Activated CD8-positive, alpha-beta memory T cell treated with anti-CD3 and anti-CD28 coated beads for 48 hours (primary cell): ENCODE data around the gene ADCY10.
"Not testable (repeated sequence)": the region's sequence is repeated elsewhere in the genome, so short reads cannot be mapped to it uniquely, and the experiment has no call there.

Source experiments
- DNase-seq, 3 experiments: peaks; one replicate each; pipeline ENCODE4 v3.0.0-alpha.2; 2020; ENCODE audit warnings: low read depth in 2 of 3, low spot score in 2 of 3

Gene ADCY10

DNA sequence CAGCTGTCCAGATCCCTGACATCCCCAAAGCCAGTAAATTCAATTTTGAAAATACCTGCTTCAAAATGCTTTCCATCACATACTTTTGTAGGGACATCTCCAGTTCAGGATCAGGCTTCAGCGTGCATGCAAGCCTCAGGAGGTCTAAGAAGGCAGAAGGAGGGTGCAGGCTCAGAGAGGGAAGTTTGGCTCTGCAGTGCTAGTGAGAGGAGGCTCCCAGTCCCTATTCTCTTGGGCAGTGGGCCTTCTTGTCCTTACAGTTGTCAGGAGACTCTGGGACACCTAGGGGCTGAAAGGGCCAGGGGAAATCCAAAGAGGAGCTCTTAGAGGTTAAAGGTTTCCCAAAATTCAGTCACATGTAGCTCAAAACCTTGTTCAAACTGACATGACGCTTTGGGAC lies 20.1 kb downstream of the ADCY10 start:
- DNase-seq = no peak

GRCh38 chr1:167890400-167890799 lies 23.5 kb downstream of the ADCY10 start:
- no peak for DNase-seq

- DNase-seq = not testable (repeated sequence)
Observed at GRCh38 chr1:167887187-167887586, 26.7 kb downstream of the ADCY10 start.

DNA sequence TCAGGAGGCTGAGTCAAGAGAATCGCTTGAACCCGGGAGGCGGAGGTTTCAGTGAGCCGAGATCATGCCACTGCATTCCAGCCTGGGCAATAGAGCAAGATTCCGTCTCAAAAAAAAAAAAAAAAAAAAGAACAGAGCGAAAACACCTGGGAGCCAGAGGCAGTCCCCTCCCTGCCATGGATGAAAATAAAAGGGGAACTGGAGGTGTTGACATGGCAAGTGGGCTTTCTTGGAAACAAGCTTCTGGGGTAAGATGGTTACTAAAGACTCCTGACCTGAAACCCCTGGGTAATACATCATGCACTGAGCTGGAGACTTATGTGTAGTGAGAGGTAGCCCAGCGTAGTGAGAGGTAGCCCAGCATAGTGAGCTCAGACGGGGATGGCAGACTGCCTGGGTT lies 31.6 kb downstream of the ADCY10 start:
- DNase-seq = no peak

DNA sequence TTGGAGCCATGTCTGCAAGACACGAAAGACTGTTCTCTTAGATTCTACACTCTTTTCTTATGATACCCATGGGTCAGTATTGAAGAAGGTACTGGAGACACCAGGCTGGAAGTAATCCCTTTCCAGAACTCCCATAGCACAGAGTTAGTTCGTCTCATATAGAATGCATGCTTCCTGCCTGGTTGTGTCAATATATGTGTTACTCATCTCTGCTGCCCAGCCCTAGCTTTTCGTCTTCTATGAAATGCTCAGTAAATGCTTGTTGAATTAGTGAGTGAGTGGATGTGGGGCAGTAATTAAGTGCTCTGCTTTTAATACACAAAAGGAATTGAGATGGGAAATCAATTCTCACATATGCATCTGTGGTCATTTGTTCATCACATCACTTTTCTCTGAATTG lies 32.1 kb downstream of the ADCY10 start:
- DNase-seq = no peak

- no peak for DNase-seq
Observed at GRCh38 chr1:167881069-167881468, 32.9 kb downstream of the ADCY10 start.

DNA sequence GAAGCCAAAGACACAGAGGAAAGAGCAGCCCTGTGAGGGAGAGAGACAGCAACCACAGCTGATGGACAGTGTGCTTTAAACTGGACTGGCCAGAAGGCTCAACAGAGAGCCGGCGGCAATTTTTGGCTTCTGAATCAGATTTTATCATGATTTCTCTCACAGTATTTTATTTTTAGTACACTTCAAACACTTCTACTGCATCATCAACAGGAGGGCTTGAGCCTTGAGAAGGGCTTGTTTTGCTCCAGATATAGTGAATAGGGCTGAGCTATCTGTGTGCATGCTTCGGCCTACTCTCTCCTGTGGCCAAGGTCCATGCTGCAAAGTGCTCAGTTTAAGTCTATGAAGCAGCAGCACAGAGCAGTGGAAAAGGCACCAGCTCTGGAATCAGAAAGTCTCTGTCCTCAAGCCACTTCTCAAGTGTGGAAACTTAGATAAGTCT lies 33.3 kb downstream of the ADCY10 start:
- no peak for DNase-seq

DNA sequence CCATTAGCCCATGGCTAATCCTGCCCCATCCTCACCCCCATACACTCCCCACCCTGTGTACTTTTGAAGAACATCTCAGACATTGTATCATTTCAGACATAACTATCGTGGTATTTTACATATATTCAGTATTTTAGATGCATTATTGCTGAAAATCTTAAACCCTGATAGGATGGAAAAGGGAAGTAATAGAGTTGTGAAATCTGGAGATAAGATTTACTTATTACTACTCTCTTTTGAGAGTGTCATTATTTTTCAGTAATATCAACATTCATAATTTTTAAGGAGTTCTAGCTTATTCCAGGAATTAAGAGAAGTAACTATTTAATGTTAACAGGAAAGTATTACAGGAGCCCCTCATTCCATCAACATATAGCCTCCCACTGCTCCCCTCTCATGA lies 34.4 kb downstream of the ADCY10 start:
- no peak for DNase-seq

GRCh38 chr1:167878372-167879160 lies 35.4 kb downstream of the ADCY10 start:
- DNase-seq = no peak

DNA sequence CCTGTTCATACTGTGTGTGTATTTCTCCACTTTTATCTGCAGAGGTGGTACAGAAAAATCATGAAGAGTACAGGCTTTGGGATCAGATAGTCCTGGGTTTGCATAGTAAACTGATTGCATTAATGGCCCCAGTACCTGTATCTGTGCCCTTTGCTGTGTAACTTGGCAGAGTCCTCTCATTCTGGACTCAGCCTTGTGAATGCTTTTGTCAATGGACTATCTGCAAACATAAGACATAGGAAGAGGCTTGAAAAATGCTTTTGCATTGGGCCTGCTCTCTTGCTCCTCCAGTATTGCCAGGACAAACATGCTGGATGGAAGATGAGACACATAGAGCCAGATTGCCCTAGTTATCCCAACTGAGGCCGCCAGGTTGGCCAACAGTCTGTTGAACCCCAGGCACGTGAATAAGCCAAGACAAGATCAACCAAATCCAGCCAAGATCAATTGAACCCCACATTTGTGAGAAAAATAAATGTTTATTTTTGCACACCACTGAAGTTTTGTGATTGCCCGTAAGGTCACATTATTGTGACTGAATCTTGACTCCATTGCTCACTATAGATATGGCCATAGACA lies 37.2 kb downstream of the ADCY10 start:
- no peak for DNase-seq

GRCh38 chr1:167871331-167871730 lies 42.6 kb downstream of the ADCY10 start:
- no peak for DNase-seq

DNA sequence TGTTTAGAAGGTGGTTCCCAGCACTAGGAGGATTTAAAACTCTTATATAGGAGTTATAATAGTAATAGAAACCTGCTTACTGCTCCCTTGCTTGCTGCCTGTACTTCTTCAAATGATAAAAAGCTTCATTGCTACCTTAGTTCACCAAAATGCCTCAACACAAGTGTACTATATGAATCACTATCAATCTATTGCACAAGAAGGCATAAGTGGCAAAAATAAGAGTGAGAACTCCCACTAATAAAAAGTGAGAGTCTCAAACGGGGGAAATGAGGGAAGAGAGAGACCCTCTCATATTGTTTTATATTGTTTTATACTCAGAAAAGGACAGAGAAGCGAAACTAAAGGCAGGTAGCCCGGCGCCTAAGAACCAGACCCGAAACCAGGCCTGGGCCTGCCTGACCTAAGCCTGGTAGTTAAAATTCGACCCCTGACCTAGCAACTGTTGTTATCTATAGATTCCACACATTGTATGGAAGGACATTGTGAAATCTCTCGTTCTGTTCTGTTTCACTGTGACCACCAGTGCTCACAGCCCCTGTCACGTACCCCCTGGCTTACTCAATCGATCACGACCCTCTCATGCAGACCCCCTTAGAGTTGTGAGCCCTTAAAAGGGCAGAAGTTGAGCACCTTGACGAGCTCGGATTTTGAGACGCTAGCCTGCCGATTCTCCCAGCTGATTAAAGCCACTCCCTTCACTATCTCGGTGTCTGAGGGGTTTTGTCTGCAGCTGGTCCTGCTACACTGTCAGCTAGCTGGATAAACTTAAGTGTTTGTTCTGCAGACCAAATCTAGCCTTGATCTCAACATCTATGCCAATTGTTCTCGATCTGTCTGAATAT lies 44.6 kb downstream of the ADCY10 start:
- not testable (repeated sequence) for DNase-seq

DNA sequence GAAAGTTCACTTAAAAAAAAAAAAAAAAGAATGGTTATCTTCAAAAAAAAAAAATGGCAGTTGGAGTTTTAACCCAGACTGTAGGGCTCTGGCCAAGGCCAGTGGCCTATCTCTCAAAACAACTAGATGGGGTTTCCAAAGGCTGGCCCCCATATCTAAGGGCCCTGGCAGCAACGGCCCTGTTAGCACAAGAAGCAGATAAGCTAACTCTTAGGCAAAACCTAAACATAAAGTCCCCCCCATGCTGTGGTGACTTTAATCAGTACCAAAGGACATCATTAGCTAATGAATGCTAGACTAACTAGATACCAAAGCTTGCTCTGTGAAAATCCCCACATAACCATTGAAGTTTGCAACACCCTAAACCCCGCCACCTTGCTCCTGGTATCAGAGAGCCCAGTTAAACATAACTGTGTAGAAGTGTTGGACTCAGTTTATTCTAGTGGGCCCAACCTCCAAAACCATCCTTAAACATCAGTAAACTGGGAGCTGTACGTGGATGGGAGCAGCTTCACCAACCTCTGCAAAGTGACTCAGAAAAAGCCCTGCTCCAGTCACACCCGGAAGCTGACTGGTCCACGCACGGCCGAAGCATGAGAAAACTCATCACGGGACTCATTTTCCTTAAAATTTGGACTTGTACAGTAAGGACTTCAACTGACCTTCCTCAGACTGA lies 47.1 kb downstream of the ADCY10 start:
- DNase-seq = not testable (repeated sequence)

DNA sequence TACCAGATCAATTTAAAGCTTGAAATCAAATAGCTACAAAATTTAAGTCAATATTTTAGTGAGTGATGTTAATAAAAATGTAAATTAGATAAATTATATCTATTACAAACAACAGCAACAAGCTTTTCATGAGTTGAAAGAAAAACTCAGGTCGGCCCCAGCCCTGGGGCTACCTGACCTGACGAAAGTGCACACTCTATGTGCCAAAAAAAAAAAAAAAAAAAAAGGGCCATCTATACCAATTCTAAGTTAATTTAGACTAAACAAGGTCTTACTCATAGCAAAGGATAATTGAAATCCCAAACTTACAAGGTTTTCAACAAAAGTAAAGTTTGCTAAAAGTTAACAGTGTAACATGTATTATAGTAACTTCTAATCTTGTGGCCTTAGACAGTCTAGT lies 47.6 kb downstream of the ADCY10 start:
- not testable (repeated sequence) for DNase-seq

DNA sequence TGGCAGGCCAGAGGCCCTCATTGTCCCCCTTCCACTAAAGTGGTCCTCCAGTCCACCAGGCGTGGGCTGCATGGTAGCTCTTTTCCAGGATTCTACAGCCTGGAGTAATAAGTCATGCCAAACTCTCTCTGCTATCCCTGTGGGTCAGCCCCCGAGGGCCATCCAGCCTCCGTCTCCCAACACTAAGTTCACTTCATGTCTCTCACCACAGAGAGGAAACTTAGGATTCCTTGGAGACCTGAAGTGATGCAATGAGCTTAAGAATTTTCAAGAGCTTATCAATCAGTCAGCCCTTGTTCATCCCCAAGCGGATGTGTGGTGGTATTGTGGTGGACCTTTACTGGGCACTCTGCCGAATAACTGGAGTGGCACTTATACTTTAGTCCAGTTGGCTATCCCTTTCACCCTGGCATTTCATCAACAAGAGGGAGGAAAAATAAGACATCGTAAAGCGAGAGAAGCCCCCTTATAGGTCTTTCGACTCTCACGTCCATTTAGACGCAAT lies 48.1 kb downstream of the ADCY10 start:
- DNase-seq = not testable (repeated sequence)

- not testable (repeated sequence) for DNase-seq
Observed at GRCh38 chr1:167865193-167865592, 48.7 kb downstream of the ADCY10 start.

DNA sequence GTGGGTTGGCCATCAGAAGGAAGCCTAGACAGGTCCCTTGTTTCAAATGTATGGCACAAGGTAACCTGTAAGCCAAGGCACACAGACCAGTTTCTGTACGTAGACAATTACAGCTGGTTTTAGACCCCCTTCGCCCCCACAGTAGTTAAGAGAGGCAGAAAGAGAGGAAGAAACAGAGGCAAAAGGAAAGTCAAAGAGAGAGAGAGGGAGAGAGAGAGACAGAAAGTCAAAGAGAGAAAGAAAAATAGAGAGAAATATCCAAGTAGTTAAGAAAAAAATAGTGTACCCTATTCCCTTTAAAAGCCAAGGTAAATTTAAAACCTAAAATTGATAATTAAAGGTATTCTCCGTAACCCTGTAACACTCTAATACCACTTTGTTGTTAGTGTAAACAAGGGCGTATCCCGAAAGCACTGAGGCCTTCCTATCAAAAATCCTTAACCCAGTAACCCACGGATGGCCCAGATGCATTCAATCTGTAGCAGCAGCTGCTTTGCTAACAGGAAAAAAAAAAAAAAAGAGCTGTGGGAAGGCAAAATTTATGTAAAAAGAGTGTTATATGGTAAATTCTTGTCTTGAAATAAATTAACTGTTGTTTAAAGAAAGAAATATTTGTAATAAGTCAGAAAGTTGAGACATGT lies 49.4 kb downstream of the ADCY10 start:
- DNase-seq = no peak

DNA sequence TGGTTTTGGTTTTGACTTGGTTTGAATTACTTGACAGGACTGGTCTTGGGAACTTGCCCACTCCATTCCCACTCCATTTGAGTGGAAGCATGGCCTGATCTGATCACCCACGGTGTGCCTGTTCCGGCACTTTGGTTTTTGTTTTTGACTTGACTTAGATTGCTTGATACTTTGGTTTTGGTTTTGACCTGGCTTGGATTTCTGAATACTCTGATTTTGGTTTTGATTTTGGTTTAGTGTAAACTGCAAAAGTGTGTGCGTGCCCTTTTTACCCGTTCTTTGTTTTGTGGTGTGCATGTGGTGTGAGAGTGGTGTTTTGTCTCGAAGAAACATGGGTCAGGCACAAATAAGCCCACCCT lies 50.0 kb downstream of the ADCY10 start:
- no peak for DNase-seq

GRCh38 chr1:167863191-167863920 lies 50.6 kb downstream of the ADCY10 start:
- not testable (repeated sequence) for DNase-seq
